NCI-H146 treated with DMSO at 0.1 percent for 48 hours (cell line): Measurements from ENCODE around the gene TMPRSS3.

Source experiments
- DNase-seq: peaks from one replicate; lab custom pipeline; 2025; ENCODE audit not compliant: unreplicated experiment; lab: John Stamatoyannopoulos, UW

Gene TMPRSS3

DNA sequence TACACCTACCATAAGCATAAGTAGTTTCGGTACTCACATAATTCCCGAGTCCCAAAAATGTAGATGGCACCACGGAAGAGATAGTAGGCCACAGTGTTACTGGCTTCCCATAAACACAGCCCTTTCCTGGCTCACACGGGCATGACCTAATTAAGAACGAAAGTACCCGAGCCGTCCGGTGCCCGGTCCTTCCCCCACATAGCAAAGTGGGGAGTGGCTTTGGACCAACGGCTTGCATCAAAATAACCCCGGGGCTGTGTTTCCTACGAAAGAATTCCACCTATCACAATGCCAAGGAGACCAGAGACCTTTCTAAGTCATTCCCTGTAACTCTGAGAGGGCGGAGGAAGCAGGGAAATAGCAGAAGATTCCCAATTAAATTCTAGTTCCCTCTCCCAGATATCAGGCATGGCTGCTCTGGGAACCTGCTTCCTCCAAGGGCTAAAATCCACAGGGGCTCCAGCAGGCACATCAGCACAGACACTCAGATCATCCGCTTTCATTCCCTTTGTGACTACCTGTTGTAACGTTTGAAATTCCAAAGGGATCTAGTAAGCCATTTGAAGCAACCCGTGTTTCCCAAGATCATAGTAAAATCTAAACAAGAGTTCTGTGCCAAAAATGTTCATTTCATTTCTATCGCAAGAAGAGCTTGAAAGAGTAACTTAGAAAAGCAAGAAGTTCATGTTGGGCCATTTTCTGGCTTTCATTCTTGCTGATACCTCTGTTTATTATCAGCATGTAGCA lies at the start of gene TMPRSS3:
Gene TMPRSS3, minus strand, starts transcription at position 148 of the 747 bp plus-strand sequence. CDS start 635 bp downstream, outside the sequence.
- DNase-seq, result no peak

DNA sequence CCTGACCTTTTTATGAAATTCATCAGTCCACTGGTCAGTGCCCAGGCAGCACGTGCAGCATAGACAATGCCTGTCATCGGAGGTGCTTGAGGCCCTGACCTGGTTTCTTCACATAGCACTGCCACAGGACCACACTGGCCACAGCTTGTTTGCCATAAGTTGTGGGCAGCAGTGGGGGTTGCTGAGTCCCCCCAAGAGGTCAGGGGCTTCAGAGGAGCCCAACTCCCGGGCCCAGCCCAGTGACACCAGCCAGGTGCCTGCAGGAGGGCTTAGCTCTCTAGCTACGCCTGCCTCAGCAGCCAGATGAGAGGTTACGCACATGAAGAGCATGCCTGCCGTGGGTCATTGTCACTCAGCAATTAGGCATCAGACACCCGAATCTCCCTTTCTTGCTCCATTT lies 49.5 kb upstream of the TMPRSS3 start:
- DNase-seq, result no peak

DNA sequence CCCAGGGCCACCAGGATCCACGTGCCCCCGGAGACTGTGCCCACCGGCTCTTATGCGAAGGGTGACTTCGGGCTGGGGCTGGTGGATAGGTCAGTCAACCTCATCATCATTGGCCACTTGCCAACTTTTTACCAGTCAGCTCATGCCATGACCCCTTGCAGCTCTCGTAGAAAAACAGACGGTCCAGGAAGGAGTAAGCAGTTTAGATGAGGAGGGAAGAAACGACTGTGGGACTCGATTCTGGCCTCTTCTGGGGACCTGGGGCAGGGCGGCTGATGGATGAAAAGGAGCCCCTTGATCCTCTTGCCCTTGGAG lies 48.9 kb upstream of the TMPRSS3 start:
- no peak for DNase-seq

DNA sequence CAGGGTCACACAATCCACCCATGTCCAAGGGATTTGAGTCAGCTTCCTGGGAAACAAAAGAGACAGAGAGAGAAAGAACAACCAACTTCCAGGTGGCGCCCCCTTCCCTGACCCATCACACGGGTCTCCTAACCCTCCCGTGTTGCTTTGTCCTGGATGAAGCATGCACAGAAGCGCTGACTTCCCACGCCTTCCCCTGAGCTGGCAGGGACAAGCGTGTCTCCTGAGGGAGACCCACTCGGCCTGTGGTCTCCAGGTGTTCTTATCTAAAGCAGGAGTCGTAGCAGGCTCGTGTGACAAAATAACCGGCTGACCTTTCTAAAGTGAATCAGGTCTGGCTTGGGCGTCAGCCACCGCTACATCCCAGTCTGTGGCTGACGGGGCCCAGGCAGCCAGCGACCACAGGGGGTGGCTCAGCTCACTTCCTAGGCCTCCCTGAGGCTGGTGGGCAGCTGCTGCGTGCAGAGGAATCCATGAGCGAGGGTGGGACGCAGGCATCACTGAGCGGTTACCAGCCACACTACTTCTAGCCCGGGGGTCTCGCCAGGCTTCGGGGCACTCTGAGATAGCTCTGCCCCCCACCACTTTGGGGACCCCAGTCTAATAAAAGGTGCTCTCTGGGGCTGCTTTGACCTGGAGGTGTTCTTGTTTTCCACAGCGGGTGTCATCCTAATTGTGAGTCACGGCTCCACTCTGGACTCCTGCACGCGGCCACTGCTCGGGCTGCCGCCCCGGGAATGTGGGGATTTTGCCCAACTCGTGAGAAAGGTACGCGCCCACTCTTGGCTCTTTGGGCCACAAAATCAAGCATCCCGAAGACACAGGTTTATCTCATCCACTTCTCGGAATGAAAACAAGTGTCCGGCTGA lies 48.3 kb upstream of the TMPRSS3 start:
- DNase-seq, result no peak

DNA sequence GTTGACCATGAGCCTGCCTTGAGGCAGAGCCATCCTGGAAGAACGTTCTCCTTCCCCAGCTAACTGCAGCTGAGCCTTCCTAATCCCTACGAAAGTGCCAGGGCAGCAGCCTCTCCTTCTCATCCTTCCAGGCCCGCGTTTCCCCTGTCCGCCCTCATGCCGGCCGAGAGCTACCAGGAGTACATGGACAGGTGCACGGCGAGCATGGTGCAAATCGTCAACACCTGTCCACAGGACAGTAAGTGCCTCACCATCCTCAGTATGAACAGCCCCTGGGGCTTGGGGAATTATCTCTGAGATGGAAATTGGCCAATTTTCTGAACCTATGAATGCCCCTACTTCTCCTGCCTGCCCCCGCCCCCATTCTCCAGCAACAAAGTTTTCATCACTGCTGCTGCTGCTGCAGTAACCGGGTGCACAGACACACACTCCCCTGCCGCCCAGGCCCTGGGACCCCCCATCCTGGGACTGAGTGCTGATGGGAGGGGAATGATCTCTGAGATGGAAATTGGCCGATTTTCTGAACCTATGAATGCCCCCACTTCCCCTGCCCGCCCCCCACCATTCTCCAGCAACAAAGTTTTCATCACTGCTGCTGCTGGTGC lies 47.4 kb upstream of the TMPRSS3 start:
- peak; percentile 21 for DNase-seq

DNA sequence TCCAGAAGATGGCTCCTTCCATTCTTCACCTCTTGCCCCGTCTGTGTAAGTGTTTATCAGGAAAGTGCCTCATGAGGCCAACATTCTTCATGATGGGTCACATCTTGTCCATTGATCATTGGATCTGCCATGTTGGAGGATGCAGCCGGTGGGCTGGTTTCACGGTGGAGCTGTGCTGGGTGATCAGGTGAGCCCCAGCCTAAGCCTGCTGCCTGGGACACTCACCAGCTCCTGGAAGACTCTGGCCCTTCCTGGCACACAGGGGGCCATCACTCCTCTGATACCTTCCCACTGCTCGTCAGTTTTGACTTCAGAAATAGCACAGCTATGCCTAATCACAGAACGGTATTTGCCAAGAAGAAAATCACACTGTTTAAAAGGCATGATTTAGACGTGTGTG lies 46.1 kb upstream of the TMPRSS3 start:
- DNase-seq, result no peak

DNA sequence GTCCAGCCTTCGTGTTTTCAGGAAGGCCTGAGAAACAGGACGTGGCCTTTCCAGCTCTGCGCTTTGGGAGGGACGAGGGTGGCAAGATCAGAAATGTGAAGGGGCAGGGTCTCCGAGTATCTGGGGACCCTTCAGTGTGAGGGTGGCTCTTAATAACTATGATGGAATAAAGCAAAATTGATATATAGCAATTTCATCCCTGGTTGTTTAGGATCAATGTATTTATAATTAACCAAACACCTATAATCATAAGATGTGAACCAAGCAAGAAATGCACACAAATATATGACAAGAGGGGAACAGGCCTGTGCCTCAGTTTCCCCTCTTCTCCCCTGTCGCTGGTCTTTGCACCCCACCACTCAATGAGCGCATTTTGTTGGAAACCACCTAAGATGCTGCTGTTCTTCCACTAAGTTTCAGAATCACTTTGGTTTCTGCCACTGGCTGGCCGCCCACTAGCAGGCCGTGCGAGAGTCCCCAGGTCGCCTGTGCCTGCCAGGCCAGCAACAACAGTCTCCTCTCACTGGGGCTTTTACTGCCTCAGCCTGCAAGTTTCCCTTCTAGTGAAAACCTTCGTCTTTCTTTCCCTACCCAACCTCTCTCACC lies 44.4 kb upstream of the TMPRSS3 start:
- DNase-seq, result no peak

DNA sequence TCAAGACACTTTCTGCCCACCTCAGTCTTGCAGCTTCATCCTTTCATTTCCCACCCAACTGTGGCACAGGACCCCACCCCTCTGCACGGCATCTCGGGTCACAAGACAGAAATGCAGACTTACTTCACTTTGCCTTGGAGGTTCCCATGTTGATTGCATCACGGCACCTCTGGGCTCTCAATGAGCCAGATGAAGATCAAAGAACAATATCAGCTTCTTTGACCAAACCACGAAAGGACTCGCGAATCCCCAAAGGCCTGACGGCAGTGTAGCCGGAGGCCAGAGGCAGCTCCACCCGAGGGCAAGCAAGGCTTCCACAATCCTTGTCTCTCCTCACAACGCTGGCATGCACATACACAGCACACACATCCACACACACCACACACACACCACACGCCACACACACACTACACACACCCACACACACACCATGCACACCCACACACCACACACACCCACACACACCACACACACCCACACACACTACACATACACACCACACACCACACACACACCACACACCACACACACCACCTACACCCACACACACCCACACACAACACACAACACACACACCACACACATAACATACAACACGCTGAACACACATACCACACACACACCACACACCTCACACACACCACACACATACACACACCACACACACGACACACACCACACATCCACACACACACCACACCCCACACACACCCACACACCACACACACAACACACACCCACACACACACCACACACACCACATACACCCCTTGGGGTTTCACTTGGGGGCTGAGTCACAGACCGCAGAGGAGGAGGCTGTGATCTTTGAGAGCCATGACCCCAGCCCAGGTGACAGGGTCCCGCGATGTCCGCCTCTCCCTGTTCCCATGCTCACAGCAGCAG lies 43.7 kb upstream of the TMPRSS3 start:
- no peak for DNase-seq

DNA sequence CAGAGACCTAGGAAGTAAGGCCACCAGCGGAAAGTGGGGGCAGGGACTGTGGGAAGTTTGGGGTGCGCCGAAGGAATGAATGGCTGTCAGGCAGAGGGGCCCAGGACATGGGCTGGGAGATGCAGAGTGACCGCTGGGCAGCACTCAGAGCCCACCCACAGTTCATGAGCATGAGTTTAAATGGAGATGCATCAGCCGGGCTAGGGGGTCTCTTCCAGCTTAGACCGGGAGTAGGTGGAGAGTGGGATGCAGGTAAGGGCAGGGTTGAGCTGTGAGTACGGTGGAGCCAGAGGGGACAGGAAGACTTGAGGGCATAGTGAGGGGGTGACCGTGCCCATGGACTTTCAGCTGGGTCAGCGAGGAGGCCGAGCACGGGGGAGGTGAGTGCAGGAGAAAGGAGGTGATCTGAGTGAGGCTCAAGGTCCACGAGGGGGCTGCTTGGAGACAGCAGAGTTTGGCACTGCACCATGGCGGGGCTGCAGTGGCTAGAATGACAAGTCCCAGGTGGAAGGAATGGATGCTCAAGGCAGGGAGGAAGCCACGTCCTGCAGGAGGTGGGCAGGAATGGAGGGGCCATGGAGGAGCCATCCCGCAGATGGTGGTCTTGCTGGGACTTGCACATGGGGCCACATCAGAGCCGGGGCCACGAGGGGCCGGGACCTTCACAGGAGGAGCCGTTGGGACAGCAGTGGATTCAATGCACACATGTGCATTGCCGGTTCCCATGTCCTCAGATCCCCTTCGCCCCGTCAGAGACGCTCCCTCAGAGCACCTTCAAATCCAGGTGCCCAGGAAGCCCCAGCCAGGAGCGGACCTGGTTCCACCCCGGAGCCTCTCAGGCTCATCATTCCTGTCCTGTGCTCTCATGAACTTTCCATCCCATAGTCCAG lies 42.7 kb upstream of the TMPRSS3 start:
- no peak for DNase-seq

DNA sequence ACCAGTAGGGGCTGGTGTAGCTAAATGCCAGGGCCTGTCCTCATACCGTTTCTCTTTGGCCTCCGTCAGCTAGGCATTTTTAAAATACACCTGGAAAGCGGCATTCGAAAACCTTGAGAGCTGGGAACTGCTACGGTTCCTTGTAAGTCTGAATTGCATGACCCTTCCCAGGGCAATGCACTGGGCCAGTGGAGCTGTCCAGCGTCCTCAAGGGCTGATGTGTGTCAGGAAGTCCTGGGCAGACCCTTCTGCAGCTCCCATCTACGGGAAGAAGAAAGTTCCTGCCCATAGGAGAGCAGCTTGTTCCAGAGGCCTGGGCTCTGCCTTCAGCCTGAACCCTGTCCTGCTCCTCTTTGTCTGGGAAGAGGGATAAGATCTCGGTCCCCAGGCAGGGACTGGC lies 41.9 kb upstream of the TMPRSS3 start:
- no peak for DNase-seq

DNA sequence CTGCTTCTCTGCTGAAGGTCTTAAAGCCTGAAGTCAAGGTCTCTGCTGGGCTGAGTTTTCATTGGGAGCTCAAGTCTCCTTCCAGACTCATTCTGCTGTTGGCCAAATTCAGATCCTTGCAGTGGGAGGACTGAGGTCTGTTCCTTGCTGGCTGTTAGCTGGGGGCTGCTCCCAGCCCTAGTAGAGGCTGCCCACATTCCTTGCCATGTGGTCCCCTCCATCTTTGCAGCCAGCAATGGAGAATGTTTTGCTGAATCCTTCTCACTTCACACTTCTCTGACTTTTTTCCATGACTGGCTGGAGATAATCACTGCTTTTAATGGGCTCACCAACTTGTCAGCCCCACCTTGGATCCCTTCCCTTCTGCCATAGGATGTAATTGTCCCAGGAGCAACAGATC lies 41.1 kb upstream of the TMPRSS3 start:
- DNase-seq, result no peak

DNA sequence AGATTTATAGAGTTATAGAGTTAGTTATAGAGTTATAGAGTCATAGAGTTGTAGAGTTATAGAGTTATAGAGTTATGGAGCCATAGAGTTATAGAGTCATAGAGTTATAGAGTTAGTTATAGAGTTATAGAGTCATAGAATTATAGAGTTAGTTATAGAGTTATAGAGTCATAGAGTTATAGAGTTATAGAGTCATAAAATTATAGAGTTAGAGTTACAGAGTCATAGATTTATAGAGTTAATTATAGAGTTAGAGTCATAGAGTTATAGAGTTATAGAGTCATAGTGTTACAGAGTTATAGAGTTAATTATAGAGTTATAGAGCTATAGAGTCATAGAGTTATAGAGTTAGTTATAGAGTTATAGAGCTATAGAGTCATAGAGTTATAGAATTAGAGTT lies 40.0 kb upstream of the TMPRSS3 start:
- no peak for DNase-seq

DNA sequence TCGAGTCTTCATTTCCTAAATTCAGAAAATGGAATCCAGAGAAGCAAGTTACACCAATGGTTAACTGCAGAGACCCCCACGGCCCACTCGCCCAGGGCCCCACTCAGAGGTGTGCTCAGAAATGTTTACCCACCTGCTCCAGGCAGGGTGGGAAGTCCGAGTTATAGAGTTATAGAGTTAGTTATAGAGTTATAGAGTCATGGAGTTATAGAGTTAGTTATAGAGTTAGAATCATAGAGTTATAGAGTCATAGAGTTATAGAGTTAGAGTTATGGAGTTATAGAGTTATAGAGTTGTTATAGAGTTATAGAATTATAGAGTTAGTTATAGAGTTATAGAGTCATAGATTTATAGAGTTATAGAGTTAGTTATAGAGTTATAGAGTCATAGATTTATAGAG lies 39.5 kb upstream of the TMPRSS3 start:
- no peak for DNase-seq

DNA sequence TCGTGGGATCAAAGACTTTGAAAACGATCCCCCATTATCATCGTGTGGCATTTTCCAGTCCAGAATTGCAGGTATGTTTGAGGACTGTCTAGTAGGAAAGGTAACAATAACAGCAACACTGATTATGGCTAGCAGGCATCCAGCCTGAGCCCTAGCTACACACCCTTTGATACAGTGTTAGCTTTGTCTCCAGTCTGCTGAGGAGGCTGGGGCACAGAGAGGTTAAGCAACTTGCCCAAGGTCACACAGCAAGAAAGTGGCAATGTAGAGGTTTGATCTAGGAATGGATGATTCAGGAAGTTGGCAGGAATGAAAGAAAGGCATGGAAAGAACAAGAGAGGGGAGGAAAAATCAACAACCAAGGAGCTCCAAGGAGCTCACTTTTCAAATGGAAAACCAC lies 39.0 kb upstream of the TMPRSS3 start:
- no peak for DNase-seq

DNA sequence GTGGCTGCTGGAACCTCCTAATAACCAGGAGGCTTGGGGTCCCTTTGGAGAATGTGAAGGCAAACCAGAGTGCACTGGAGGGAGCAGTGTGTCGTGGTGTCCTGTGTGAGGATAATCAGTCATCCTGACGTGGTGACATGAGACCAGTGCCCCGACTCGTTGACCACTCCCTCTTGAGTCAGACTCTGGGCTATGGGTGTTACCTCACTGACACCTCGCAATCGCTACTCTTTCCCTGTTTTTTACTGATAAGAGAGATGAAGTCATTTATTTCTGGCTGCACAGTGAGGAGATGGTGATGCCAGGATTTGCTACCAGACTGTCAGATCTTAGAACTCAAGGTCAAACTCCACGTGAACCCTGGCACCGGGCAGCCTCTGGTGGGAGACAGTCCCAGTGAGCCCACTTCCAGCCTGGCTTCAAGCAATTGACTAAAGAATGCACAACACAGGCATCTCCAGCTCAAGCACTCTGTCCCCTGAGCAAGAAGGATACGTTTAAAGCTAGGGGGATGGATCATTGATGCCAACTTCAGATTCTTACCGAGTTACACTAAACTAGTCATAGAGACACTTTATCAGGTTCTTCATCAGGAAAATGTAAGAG lies 38.2 kb upstream of the TMPRSS3 start:
- DNase-seq, result no peak

DNA sequence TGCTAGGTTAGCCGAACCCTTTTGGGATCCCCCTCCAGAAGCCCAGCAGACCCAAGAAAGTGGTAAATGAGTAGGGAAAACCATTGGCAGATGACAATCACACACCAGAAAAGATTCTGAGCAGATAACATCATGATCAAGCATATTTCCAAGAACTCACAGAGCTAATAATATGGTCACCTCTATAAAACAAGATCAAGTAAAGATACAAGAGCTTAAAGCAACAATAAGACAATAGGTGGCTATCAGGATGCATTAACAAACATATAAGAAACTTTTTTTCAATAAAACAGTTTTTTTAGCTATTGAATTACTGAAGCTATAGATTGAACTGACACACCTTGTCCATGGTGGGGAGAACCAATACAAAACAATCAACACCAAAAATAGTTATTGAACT lies 36.8 kb upstream of the TMPRSS3 start:
- no peak for DNase-seq

DNA sequence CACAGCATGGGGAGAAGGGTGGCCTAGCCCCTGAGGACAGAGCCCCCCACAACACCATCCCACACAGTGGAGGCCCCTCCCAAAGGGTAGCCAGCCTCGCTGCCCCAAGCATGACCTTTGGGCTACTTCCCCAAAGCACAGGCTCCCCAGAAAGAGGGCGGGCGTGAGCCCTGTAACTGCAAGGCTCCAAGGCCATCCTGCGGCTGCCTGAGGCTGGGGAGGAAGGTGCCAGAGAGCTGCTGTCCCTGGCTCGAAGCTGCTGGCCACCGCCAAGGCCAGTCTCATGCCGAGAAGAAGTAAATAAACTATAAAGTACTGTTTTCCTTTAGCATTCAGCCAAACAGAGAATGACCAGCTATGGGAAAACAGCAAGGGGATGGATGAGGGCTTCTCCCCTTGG lies 35.3 kb upstream of the TMPRSS3 start:
- DNase-seq, result no peak

DNA sequence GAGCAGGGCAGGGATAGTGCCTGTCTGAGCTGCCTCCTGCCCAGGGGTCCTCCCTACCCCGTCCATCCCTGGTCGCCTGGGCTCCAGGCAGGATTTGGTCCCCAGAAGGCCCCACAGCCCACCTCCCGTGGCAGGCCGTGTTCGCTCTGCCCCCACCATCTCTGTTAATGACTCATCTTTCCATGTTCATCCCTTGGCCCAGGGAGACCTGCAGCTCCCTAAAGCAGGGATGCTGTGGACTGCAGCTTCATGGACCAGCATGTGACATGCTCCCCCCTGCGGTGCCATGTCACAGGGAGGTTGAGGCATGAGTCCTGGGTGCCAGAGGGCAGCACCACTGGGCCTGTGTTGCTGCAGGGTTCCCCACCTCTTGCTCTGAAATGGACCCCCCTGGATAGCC lies 34.7 kb upstream of the TMPRSS3 start:
- DNase-seq, result no peak

DNA sequence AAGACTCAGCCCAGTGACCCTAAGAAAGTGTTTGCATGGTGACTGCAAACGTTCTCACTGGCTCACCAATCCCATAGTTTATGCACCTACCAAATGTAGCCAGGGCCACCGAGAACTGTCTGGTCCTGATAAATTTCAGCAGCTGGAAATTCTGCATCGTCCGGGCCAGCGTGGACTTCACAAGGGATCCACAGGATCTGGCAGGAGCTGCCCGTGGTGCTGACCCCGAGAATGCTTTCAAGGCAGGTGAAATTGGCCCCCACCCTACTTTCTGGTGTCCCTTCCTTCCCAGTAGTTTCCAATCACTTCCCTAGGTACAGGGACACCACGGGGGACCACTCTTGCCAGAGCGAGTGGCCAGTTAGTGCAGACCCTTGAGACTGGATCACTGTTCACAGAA lies 34.0 kb upstream of the TMPRSS3 start:
- no peak for DNase-seq
